HG03066 (cell line): Measurements from ENCODE around the gene NUDT1.

Experiments
- ATAC-seq: cut with Tn5 transposase; IDR thresholded peaks from one replicate; pipeline ENCODE4 v1.9.1; 2021; ENCODE audit warnings: low read depth; ENCODE audit not compliant: unreplicated experiment

The NUDT1 gene

DNA sequence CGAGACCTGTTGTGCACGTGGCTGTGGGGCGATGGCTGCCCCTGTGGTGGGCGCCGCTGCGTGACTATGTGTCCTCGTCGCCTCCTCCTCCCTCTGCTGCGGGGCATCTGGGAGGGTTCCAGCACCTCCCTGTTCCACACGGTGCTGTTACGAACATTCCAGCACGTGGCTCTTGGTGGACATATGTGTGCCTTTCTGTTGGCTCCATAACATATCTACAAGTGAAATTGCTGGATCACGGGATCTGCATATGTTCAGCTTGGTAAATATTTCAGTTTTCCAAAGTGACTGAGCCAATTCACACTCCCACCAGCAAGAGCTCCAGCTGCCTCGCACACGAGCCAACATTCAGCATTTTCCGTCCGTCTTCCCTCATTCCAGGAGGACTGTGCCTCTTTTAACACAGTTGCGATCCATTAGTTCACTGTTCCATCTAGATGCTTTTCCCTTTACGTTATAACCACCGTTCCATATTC is 47.1 kb downstream of the NUDT1 start:
- no peak for ATAC-seq

DNA sequence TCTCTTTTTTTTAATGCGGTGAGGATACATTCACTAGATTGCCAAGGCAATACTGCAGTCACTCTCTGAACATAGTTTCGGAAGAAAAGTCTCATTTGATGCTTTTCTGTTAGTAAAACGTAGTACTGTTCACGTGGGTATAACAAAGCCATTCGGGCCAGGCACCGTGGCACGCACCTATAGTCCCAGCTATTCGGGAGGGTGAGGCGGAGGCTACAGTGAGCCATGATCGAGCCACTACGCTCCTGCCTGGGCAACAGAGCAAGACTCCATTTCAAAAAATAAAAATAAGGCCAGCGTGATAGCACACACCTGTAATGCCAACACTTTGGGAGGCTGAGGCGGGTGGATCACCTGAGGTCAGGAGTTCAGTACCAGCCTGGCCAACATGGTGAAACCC is 47.6 kb downstream of the NUDT1 start:
- ATAC-seq: no peak

DNA sequence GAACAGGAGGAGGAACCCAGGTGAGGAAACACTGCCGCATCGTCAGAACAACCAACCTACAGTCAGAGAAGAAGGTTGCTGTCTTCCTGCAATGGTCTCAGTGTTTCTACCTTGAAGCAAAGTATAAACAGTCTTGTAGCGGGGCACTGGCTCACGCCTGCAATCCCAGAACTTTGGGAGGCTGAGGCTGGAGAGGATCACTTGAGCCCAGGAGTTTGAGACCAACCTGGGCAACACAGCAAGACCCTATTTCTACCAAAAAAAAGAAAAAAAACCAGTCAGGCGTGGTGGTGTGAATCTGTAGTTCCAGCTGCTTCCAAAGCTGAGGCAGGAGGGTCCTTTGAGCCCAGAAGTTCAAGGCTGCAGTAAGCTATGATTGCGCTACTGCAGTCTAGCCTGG is 48.9 kb downstream of the NUDT1 start:
- ATAC-seq: no peak

DNA sequence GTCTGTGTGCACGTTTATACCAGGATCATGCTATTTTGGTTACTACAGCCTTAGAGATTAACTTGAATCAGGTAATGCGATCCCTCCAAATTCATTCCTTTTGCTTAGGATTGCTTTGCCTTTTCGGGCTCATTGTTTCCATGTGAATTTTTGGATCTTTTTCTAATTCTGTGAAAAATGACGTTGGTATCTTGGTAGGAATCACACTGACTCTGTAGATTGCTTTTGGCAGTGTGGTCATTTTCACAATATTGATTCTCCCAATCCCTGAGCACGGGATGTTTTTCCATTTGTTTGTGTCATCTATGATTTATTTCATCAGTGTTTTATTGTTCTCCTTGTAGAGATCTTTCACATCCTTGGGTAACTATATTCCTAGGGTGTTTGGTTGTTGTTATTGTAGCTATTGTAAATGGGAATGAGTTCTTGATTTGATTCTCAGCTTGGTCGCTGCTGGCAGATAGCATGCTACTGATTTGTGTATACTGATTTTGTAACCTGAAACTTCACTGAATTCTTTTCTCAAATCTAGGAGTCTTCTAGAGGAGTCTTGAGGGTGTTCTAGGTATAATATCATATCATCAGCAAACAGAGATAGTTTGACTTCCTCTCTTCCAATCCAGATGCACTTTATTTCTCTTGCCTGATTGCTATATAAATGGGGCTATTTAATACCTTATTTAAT is 54.1 kb downstream of the NUDT1 start:
- ATAC-seq: no peak

DNA sequence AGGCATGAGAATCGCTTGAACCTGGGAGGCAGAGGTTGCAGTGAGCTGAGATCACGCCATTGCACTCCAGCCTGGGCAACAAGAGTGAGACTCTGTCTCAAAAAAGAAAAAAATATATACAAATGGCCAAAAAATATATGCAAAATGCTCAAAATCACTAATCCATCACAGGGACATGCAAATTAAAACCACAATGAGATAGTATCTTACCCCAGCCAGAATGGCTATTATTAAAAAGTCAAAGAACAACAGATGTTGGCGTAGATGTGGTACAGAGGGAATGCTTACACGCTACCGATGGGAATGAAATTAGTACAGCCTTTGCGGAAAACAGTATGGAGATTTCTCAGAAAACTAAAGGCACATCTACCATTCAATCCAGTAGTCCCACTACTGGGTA is 54.8 kb downstream of the NUDT1 start:
- no peak for ATAC-seq

DNA sequence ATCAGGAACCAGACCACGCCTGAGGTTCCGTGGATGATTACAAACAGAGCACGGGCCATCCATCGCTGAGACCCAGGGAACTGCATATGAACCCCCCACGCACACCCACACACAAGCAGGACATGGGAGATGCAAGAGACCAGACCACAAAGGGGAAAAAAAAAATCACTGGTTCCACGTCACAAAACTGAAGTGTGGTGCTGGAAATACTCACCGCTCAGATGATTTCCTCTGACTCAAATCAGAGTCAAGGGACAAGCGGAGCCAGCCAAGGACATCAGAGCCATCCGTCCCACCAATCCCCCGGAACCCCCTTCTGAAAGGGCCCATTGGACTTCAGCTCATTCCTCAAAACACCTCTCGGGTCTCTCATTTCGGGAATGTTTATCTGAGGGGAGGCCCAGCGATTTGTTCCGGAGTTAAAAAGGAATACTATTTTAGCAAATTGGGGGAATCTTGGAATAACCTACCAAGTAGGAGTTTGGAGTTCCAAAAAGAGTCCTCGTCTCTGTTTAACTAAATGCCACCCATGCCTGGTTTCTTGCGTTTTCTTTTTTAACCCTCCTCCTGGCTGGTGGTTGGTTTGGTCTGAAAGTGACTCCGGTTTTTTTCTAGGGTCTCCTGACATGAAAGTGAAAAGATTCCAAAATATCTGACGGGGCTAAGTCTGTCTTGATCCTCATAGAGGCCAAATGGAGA is 57.3 kb downstream of the NUDT1 start:
- ATAC-seq: no peak

DNA sequence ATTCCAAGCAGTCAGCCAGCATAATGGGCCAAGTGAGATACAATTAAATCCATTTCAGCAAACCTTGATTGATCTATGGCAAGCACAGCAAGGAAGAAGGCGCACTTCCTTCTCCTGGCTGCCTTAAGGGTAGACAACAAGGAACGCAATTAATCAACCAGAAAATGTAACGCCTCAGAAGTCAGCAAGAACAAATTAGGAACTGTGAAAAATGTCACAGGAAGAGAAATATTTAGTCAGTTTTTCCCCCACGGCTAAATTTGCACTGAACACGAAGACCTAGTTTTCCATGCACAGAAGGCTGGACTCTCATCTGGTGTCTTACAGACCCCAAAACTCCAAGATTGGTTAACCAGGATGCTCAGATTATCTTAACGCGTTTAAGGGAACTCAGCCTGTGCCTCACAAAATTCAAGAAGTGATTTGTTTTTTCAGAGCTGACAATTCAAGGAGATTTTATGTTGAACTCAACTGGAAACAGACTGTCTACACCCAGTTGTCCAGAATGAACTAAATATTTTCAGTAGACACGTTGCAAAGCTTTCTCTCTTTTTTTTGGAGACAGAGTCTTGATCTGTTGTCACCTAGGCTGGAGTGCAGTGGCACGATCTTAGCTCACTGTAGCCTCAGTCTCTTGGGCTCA is 58.0 kb downstream of the NUDT1 start:
- ATAC-seq: no peak
